HTERT RPE-1 (cell line): ENCODE data around the gene PNPLA7.
"Not testable (repeated sequence)": the region's sequence is repeated elsewhere in the genome, so short reads cannot be mapped to it uniquely, and the experiment has no call there.

Experiments used
- in situ Hi-C: fragments of 300-500 bp; cut with MboI; formaldehyde crosslinking; loops from 4 replicates; pipeline ENCODE4 v1.14.3; 2020; ENCODE audit warnings: low sequenced_read_pairs

The PNPLA7 gene

DNA sequence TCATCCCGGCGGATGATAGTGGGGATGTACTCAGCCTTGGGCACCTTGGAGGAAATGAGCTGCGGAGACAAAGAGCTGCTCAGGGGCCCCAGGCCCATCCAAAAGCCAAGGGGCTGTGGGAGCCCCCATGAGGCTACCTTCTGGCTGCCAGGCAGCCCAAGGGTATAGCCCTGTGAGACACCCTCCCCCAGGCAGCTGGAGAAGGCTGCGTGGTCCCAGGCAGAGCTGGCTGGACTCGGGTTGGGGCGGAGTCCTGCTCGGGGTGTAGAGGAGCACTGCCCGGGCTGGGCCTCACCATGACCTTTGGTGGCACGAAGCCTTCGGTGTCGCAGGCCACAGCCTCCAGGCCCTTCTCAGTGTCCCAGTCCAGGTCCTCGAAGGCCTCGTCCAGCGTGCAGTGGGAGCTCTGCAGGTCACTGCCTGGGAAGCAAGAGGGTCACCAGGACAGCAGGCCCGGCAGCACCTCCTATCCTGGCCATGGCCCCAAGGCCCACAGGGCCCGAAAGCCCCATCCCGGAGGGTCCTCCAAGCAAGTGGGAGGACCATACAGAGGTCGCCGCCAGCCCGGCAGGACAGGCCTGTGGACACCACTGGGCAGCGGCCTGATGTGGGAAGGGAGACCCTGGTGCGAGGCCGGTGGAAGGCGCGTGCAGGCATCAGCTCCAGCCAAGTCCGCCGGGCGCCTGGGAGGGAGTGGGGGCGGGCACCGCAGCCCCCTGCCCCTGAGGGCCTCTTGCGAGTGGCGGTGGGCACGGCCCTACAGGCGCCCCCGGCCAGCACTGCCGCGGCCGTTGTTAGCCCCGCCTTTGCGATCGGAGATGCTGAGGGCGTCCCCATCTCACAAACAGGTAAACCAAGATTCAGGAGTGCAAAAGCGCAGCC is 97.2 kb downstream of the PNPLA7 start:
- in situ Hi-C loops = no loop called here

DNA sequence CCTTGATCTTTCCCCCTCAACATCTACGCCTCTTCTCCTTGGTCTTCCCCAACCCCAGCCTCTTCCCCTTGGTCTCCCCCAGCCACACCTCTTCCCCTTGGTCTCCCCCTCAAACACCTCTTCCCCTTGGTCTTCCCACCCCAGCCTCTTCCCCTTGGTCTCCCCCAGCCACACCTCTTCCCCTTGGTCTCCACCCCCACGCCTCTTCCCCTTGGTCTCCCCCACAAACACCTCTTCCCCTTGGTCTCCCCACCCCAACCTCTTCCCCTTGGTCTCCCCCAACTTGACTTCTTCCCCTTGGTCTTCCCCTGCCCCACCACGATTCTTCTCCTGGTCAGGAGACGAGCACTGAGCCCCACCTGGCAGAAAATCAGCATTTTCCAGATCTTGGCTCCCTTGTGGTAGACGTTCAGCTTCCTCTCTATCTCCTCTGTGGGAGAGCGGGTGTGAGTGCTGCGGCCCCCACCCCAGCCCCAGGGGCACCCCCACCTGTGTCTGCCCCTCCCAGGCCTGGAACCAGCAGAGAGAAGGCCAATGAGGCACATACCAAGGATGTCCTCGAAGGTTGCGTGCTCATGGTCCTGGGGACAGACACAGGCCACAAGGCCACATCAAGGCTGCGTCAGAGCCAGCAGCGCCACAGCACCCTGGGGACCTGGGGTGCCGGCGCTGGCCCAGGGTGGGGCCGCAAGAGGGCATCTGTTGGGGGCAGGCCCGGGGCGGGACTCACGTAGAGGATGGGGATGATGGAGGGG is 98.0 kb downstream of the PNPLA7 start:
- in situ Hi-C loops = no loop called here

DNA sequence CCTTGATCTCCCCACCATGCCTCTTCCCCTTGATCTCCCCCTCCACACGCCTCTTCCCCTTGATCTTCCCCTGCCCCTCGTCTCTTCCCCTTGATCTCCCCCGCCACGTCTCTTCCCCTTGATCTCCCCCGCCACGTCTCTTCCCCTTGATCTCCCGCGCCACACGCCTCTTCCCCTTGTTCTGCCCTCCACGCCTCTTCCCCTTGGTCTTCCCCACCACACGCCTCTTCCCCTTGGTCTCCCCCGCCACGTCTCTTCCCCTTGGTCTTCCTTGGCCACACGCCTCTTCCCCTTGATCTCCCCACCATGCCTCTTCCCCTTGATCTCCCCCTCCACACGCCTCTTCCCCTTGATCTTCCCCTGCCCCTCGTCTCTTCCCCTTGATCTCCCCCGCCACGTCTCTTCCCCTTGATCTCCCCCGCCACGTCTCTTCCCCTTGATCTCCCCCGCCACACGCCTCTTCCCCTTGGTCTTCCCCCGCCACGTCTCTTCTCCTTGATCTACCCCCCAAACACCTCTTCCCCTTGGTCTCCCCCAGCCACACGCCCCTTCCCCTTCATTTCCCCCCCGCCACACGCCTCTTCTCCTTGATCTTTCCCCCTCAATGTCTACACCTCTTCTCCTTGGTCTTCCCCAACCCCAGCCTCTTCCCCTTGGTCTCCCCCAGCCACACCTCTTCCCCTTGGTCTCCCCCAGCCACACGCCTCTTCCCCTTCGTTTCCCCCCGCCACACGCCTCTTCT is 98.8 kb downstream of the PNPLA7 start:
- in situ Hi-C loops = not testable (repeated sequence)

DNA sequence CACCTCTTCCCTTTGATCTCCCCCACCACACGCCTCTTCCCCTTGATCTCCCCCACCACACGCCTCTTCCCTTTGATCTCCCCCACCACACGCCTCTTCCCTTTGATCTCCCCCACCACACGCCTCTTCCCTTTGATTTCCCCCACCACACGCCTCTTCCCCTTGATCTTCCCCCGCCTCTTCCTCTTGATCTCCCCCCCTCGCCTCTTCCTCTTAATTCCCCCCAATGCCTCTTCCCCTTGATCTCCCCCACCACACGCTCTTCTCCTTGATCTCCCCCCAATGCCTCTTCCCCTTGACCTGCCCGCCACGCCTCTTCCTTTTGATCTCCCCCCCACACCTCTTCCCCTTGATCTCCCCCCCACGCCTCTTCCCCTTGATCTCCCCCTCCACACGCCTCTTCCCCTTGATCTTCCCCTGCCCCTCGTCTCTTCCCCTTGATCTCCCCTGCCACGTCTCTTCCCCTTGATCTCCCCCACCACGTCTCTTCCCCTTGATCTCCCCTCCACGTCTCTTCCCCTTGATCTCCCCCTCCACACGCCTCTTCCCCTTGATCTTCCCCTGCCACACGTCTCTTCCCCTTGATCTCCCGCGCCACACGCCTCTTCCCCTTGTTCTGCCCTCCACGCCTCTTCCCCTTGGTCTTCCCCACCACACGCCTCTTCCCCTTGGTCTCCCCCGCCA is 99.5 kb downstream of the PNPLA7 start:
- in situ Hi-C loops = not testable (repeated sequence)

DNA sequence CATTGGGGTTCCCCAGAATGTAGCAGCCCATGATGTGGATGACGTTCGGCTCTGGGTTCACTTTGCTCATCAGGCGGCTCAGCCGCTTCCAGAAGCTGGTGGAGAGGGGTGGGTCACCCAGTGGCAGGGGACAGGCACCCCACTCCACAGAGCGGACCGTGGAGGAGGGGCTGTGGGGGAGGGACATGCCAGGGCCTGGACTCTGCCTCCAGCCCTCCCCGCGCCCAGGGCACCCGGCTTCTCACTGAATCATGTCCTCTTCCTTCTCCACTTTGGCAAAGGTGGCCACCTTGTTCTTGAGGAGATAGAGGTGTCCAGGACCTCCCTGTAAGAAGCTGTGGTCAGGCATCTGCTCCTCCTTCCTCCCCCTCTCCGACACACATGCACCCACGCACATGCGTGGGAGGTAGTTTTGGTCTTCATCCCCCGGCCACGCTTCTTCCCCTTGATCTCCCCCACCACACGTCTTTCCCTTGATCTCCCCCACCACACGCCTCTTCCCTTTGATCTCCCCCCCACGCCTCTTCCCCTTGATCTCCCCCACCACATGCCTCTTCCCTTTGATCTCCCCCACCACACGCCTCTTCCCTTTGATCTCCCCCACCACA is 100.2 kb downstream of the PNPLA7 start:
- in situ Hi-C loops = no loop called here

DNA sequence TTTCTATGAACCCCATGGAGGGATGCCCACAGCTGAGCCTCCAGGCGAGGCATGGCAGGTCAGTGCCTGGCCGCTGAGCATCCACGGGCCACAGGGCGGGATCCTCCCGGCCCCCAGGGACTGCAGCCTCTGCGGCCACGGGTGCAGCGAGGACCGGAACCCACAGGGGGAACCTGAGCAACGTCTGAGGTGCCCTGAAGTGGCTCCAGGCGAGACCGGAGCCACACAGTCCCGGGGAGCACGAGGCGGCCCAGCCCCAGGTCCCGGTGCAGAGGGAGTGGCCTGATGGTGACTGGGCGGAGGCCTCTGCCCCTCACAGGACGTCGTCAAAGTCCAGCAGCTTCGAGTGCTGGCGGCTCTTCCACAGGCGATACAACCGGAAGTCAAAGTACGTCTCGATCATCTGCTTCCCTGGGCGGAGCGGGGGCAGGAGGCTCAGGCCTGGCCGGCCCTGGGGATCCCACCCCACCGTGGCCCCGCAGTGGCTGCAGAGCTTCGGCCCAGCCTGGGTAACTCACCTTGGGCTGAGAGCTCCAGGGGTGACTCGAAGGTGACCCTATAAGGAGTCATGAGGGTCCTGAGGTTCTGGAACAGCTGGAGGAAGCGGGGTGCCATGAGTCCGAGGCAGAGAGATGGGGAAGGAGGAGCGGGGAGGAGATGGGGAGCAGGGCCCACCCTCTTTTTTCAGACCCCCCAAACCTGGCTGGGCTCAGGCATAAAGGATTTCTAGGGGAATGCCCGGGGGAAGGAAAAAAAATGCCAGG is 100.9 kb downstream of the PNPLA7 start:
- in situ Hi-C loops = no loop called here

DNA sequence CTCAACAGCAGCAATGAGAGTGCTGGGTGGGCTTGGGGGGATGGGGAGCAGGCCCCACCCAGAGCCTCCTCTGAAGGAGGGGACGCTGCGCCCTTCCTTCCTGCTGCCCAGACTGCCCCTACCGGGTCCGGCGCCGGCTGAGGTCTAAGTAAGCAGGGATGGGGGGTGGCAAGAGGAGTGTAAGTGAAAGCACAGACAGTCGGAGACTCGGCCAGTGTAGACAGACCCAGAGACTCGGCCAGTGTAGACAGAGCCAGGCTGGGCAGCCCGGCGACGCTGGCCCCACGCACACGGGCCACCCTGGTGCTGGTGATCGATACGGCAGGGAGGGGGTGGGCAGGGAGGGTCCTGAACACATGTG is 101.6 kb downstream of the PNPLA7 start:
- in situ Hi-C loops = no loop called here

DNA sequence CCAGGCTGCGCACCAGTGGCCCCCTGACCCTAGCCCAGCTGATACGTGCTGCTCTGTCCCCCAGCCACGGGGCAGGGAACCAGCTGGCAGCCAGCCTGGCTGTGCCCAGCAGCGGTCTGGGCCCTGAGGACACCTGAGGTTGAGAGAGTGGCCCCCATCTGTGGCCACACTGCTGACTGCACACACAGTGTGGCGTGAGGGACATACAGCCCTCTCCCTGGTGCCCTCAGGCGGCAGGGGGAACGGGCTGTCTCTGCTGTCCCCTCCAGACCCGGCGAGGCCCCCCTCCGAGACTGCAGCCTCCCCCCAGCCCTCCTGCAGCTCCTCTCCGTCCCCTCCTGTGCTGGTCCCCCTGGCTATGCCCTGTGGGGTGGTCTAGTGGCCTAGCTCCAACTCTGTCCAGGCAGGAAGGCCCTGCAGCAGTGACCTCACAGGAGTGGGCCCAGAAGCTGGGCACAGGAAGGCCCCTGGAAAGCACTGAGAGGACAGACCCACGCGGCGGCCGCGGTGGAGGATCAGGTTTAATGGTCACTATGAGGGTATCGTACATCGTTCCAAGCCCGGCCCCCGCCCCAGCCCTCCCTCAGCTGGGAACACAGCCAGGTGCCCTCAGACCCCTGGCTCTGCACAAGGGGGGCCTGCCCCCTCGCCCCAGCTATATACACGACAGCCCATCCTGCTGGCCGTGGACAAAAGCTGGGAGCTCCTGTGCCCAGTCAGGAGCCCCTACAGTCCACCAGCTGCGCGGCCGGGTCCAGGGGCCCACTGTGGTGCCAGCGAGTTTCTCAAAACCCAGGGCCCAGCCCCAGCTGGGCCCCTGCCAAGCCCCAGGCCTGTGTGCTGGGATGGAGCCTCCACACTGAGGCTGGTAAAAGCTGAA is 102.2 kb downstream of the PNPLA7 start:
- in situ Hi-C loops = no loop called here

DNA sequence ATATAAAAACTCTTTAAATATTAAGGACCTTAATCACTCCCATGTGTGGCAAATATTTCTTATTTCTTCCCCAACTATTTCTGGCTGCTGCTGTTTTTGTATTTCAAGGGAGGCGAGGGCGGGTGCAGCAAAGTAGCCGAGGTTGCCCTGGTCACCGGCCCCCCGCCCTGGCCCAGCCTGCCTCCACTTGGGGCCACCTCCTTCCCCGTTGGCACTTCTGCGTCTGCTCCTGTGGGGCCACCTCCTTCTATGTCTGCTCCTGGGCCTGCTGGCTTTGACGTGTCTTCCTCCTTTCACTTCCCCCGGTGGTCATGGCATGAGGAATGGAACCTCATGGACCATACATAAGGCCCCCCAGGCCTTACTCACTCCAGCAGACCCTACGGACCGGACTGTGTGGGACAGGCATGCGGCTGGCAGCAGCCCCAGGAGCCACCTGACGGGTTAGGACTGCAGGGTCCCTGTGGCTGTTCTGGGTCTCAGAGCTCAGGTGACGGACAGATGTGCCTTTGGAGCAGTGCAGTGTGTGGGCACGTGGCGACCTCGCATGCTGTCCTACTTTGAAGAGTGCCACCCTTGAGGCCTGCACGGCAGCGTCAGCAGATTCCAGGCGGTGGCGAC is 103.2 kb downstream of the PNPLA7 start:
- in situ Hi-C loops = no loop called here

DNA sequence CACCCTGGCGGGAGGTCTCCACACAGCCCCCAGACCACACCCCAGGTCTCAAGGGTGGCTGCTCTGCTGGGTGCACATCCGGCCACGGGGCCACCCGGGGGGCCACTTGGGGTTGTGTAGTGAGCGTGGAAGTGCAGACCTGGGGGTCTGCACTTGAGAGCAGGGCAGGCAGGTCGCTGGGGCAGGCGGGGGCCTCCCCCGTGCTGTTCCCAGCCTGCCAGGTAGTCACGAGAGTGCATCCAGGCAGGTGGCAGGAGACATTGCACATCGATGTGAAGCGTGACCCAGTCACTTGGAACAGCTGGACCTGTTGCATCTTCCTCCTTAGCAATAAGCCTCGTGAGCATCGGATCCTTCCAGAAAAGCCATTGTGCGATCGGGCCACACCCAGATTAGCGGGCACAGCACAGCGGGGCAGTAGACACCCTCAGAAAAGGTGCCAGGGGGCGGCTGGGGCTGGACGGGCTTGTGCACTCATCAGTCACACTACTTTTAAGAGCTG is 104.2 kb downstream of the PNPLA7 start:
- in situ Hi-C loops = no loop called here

DNA sequence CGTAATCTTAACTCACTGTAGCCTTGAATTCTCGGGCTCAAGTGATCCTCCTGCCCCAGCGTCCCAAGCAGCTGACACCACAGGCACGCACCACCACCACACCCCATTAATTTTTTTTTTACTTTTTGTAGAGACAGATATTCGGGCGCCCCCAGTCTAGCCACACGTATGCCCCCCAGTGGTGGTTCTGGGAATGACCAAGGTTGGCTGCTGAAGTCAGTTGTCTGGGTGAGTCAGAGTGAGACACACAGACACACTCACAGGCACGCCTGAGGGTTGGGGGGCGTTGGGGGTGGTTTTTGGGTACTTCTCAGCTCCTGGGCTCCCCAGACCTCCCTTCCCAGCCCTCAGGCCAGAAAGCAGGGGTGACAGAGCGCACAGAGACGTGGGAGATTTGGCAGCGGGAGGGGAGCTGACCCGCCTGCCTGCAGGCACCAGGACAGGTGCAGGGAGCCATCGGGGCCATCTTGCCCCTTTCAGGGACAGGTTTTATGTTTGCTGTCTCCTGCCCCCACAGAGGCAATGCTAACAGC is 104.9 kb downstream of the PNPLA7 start:
- in situ Hi-C loops = no loop called here

DNA sequence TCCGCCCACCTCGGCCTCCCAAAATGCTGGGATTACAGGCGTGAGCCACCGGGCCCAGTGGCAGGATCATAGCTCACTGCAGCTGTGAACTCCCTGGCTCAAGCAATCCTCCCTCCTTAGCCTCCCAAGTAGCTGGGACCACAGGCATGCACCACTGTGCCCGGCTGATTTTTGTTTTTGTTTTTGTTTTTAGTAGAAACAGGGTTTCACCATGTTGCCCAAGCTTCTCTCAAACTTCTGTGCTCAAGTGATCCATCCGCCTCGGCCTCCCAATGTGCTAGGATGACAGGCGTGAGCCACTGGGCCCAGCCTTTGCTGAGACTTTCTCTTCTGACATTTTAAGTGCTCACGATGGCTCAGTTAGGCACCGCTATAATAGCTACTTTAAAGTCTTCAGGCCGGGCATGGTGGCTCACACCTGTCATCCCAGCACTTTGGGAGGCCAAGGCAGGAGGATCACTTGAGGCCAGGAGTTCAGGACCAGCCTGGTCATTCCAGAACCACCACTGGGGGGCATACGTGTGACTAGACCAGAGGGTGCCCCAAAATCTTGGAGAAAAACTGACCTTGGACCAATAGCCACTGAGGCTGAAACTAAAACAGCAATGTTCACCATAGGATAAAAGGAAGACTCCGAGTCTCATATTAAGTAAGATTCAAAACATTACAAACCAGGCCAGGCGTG is 106.0 kb downstream of the PNPLA7 start:
- in situ Hi-C loops = no loop called here

DNA sequence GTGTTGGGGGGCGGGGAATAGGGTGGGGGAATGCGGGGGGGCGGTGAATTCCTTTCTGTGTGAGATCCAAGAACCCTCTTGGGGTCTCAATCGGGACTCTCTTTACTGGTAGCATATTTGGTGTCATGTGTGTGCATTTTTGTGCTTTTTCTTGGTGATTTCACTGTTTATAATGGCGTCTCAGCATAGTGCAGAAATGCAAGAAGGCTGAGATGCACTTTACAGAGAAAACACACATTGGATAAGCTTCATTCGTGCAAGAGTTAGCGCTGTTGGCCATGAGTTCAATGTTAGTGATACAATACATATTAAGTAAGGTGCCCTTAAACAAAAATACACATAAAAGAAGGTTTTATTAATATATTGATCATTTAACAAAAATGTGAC is 108.3 kb downstream of the PNPLA7 start:
- in situ Hi-C loops = no loop called here

DNA sequence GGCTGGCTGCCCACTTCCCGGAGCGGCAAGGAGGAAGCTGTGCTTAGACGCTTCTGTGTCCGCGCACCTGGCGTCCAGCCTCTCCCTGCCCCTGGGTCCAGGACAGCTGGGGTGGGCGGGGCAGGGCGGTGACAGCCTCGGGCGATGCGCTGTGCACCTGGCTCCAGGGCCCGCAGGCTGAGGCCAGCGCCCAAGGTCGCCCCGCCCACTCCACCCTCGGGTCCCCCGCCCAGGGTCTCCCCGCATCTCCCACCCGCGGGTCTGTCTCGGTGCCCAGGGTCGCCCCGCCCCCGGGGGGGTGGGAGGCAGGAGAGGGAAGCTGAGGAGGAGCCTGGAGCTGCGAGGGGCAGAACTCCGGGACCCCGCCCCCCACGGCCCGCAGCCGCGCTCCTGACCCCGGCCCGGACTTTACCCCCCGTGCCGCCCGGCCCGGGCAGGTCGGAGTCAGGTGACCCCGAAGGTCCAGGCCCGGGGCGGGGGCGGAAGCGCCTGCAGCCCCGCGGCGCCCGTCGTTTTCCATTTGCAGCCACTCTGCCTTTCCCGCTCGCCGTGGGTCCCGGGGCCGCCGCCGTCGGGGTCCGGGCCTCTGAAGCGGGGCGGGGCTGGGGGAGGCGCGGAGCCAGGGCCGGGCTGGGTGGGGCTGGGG is 108.8 kb downstream of the PNPLA7 start, which contains the start of gene ENTPD8:
Gene ENTPD8, minus strand, starts transcription at position 69 of the 646 bp plus-strand sequence. CDS start 3,072 bp downstream, outside the sequence.
- in situ Hi-C loops = no loop called here

DNA sequence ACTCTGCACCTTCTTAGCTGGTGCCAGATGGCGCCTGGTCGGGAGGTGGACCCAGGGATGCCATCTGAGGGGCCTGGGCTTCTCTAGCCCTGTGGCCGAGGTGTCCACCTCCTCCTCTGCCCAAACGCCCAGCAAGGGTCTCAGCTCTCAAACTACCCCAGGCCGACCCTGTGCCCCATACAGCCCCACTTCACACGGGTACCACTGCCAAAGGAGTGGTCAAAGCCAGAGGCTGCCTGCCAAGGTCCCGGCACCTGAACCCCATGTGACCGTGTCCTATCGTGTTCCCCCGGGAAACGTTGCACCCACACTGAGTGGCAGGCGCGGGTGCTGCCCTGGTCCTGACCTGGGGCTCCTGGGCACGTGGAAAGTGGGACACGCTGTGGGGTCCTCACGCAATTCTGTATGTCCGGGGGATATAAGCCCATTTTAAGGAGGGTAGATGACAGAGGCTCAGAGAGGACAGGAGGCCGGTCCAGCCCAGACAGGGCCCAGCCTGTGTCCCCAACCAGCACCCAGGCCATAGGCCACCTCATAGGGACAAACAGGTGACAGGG is 111.0 kb downstream of the PNPLA7 start:
- in situ Hi-C loops = no loop called here

DNA sequence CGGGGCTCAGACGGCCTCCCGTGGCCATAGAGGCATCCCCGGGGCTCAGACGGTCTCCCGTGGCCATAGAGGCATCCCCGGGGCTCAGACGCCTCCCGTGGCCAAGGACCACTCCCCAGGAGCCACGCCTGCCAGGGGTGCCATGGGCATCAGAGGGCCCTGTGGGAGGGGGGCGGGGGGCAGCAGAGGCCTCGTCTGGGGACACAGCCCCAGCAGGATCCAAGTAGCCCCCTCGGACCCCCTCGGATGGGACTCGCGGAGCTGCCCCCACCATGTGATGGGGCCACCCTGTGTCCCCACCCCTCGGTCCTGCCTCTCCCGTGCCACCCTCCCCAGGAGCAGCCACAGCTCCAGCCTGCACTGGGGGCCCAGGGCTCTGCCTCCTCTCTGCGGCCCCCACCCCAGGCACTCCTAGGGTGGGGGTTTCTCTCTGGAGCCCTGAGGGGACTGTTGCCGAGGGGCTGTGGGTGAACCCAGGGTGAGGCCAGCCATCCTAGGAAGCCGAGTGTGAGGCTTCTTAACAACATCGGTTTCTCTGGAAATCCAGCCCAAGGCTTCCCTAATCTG is 111.5 kb downstream of the PNPLA7 start:
- in situ Hi-C loops = no loop called here
